NCI-H1417 treated with DMSO at 0.1 percent for 48 hours (cell line): ENCODE measurements around the gene UCN.
"Not testable (repeated sequence)": the region's sequence is repeated elsewhere in the genome, so short reads cannot be mapped to it uniquely, and the experiment has no call there.

Experiments
- DNase-seq: peaks from one replicate; lab custom pipeline; 2025; lab: John Stamatoyannopoulos, UW

UCN gene

DNA sequence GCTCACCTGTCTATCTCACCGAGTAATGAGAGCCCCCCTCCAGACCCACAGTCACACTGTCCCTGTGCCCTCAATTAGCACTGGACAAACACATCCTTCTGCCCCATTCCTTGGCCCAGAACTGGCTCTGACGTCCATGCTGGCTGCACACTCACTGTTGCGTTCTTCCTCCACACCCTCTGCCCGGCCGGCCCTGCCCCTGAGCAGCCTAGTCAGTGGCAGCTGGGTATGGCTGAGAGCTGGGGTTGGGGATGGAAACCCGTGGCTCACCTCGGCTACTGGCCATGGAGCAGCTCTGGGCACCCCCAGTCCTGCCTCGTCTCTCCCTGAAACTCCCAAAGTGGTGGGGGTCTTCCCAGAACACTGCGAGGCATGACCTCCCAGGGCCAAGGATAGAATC is 6.5 kb upstream of the UCN start:
- DNase-seq: no peak

DNA sequence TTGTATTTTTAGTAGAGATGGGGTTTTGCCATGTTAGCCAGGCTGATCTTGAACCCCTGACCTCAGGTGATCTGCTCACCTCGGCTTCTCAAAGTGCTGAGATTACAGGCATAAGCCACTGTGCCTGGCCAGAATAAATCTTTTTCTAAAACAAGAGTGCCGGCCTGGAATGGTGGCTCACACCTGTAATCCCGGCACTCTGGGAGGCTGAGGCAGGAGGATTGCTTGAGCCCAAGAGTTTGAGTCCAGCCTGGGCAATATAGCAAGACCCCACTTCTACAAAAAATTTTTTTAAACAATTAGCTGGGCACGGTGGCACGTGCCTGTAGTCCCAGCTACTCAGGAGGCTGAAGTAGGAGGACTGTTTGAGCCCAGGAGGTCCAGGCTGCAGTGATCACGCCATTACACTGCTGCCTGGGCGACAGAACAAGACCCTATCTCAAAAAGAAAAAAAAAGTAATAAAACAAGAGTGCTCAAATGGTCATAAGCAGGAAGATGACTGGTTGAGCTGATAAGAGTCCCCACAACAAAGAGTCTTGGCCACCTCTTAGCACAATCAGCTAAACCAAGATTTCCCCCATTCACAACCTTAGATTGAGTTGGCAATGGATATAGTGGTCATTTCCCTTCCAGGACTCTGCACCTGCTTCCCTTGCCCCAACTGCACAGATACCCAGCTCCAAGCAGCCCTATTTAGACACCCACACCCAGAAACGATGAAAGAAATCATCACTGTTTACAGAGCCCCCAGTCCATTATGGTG is 5.8 kb upstream of the UCN start:
- no peak for DNase-seq

GRCh38 chr2:27312152-27312551 is 3.9 kb upstream of the UCN start:
- DNase-seq: no peak

DNA sequence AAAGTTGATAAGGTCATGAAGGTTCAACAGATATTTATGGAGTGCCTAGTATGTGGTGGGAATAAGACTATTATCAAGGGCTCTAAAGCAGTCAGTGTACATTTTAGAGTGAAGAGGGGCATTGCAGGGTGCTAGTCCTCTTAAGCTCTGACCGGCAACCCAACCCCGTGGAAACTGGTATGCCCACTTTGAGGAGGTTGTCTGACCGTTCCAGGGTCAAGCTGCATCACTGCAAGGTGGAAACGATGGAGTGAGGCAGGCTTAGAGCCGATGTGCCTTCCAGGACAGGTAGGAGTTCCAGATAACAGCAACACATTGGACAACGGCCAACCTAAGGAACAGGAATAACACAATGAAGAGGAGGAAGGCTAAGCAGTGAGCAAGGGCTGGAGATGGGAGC is 1.4 kb upstream of the UCN start:
- no peak for DNase-seq

DNA sequence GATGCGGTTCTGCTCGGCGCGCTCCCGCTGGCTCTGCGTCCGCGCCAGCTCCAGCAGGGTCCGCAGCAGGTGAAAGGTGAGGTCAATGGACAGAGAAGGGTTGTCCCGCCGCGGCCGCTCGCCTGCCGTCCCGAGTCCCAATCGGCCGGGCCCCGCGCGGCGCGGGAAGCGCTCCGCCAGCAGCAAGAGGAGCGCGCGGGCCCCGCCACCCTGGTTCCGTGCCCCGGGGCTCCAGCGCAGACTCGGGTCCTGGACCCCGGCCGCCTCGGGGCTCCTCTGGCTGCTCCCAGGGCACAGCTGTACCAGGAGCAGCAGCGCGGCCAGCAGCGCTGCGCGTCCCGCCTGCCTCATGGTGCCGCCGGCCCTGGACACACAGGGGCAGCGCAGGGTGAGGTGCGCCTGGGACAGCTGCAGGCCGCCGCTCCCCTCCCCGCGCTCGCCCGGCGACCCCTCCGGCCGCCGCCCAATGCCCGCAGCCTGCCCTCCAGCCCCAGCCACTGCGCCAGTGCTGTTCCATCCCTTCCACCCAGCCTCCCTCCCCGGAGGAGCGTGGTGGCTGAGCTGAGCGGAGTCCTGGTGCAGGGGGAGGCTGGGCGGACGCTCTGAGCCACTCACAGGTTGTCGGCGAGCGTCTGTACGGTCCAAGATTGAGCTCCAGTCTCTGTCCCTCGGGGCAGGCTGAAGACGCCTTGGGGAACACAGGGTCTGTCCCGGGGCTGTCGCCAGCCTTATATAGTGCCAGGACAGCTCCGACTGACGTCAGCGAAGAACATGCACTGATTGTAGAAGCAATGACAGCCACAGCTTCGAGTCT is 493 bp downstream of the UCN start:
- no peak for DNase-seq

DNA sequence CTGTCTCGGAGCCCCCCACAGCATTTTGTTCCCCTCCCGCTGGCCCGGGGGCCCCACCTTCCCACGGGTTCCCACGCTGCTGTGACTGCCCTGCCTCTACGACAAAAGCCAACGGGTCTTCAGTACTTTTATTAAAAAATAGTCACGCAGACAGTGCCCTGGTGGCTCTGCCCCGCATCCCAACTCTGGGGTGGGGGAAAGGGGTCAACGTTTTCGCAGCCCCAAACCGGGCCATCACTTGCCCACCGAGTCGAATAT is 1.0 kb downstream of the UCN start:
- DNase-seq: no peak

- no peak for DNase-seq
Measured at GRCh38 chr2:27306573-27307286, 1.5 kb downstream of the UCN start.

DNA sequence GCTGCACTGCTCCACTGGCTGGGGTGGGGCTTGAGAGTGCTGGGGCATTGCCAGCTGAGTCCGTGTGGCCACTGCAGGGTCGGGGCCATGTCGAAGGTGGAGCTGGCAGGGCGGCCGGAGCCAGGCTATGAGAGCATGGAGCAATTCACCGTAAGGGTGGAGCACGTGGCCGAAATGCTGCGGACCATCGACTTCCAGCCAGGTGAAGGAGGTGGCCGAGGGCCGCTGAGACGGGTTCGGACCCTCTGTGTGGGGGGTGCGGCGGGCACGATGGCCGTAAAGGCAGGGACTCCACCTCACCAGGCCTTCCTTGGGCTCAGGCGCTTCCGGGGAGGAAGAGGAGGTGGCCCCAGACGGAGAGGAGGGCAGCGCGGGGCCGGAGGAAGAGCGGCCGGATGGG is 2.1 kb downstream of the UCN start:
- no peak for DNase-seq

DNA sequence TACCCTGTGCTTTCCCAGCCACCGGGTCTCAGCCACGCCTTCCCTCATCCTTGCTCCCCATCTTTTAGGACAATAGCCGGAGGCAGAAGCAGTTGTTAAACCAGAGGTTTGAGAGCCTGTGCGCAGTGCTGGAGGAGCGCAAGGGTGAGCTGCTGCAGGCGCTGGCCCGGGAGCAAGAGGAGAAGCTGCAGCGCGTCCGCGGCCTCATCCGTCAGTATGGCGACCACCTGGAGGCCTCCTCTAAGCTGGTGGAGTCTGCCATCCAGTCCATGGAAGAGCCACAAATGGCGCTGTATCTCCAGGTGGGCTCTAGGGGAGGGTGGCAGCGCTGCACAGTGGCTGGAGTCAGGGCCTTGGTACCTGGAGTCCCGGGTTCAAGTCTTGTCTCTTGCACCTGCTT is 2.7 kb downstream of the UCN start:
- DNase-seq: no peak

DNA sequence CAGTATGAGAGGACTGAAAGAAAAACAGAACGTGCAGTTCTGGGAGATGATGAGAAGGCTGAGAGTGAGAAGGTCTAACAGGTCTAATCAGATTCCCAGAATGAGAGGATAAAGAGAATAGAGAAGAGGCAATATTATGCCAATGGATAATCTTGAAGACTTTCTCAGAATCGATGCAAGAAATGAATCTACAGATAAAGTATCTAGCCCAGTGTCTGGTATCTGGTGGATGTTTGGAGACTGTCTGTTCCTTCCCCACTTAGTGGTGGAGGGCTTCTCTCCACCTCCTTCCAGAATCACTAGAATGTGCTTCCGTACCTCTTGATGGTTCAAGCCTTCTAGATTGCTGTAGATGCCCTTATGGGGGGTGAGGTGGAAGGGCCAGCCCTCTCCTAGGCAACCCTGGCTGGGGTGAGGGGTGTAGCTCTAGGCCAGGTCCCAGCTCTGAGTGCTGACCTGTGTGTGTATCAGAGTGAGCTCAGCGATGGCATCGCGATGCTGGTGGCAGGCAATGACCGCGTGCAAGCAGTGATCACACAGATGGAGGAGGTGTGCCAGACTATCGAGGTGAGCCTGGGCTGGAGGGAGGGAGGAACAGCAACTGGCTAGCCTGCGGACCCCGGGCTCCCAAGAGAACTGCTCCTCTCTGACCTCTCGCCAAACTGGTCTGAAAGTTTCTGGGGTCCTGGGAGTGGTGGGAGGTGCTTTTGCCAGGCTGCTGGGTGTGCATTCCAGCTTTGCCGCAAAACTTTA is 3.6 kb downstream of the UCN start:
- no peak for DNase-seq

- DNase-seq: peak; percentile 33
Measured at GRCh38 chr2:27303093-27304025, 4.9 kb downstream of the UCN start.

DNA sequence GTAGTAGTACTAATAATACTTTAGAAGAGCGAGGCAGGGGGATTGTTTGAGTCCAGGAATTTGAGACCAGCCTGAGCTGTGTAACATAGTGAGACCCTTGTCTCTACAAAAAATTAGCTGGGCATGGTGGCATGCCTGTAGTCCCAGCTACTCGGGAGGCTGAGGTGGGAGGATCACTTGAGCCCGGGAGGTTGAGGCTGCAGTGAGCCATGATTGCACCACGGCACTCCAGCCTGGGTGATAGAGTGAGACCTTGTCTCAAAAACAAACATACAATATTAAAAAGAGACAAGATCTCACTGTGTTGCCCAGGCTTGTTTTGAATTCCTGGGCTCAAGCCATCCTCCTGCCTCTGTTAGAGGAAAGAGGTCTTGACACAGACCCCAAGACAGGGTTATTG is 7.6 kb downstream of the UCN start:
- not testable (repeated sequence) for DNase-seq

- no peak for DNase-seq
Measured at GRCh38 chr2:27298391-27299080, 9.7 kb downstream of the UCN start.

- no peak for DNase-seq
Measured at GRCh38 chr2:27297195-27297594, 11.1 kb downstream of the UCN start.

- DNase-seq: no peak
Measured at GRCh38 chr2:27296481-27296880, 11.8 kb downstream of the UCN start.

DNA sequence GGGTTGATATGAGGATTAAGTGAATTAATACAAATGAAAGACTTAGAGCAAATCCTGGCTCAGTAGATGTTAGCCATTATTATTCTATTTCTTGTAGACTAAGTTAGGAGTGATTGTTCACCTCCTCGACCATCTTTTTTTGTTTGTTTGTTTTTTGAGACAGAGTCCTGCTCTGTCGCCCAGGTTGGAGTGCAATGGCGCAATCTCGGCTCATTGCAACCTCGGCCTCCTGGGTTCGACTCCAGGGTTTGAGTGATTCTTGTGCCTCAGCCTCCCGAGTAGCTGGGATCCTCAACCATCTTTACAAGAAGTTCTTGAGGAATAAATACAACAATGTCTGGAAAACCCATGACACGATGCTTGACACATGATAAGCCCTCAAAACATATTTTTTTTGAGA is 13.3 kb downstream of the UCN start:
- no peak for DNase-seq

DNA sequence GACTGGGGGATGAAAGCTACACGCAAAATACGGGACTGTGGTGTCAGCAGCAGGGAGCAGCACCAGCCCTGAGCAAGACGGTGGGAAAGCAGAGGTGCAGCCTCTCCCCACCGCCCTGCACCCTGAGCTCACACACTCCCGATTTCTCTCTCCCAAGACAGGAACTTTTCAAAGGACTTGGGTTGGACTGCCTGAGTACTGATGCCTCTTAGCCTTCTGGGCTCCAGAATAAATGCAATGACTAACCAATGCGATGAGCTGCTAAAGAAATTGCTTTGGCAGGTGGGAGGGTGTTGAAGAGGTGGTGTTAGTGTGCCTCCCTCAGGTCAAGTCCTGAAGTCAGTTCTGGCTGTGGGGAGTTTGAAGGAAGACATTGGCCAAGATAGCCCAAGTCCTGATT is 16.4 kb downstream of the UCN start:
- no peak for DNase-seq

GRCh38 chr2:27290549-27290948 is 17.7 kb downstream of the UCN start:
- no peak for DNase-seq

GRCh38 chr2:27288610-27289009 is 19.6 kb downstream of the UCN start:
- no peak for DNase-seq

GRCh38 chr2:27285481-27285880 is 22.8 kb downstream of the UCN start:
- DNase-seq: no peak

GRCh38 chr2:27284996-27285395 is 23.2 kb downstream of the UCN start:
- DNase-seq: no peak
